GM21390 (cell line): ENCODE measurements around the gene MANF.
"Not testable (repeated sequence)": the region's sequence is repeated elsewhere in the genome, so short reads cannot be mapped to it uniquely, and the experiment has no call there.

Experiments used
- ATAC-seq: cut with Tn5 transposase; IDR thresholded peaks from one replicate; pipeline ENCODE4 v1.9.1; 2021; ENCODE audit not compliant: unreplicated experiment

MANF gene

GRCh38 chr3:51371943-51372557 is 13.0 kb upstream of the MANF start:
- no peak for ATAC-seq

- no peak for ATAC-seq
Observed at GRCh38 chr3:51373658-51374421, 11.3 kb upstream of the MANF start.

GRCh38 chr3:51374456-51374855 is 10.6 kb upstream of the MANF start:
- no peak for ATAC-seq

GRCh38 chr3:51375136-51375535 is 10.0 kb upstream of the MANF start:
- no peak for ATAC-seq

GRCh38 chr3:51375571-51375970 is 9.5 kb upstream of the MANF start:
- ATAC-seq, result no peak

GRCh38 chr3:51378065-51378464 is 7.0 kb upstream of the MANF start:
- no peak for ATAC-seq

GRCh38 chr3:51378726-51379125 is 6.4 kb upstream of the MANF start:
- no peak for ATAC-seq

- no peak for ATAC-seq
Observed at GRCh38 chr3:51379301-51379700, 5.8 kb upstream of the MANF start.

GRCh38 chr3:51379746-51380455 is 5.2 kb upstream of the MANF start:
- ATAC-seq, result no peak

GRCh38 chr3:51380601-51381332 is 4.3 kb upstream of the MANF start:
- ATAC-seq, result no peak

- no peak for ATAC-seq
Observed at GRCh38 chr3:51381333-51381705, 3.8 kb upstream of the MANF start.

- no peak for ATAC-seq
Observed at GRCh38 chr3:51382076-51382745, 2.9 kb upstream of the MANF start.

- ATAC-seq, result no peak
Observed at GRCh38 chr3:51382947-51383578, 2.0 kb upstream of the MANF start.

- no peak for ATAC-seq
Observed at GRCh38 chr3:51384055-51384725, 901 bp upstream of the MANF start.

- no peak for ATAC-seq
Observed at GRCh38 chr3:51385621-51386091, 565 bp downstream of the MANF start.

GRCh38 chr3:51386159-51386851 is 1.2 kb downstream of the MANF start:
- ATAC-seq, result no peak

- ATAC-seq, result no peak
Observed at GRCh38 chr3:51386852-51387229, 1.8 kb downstream of the MANF start.

- ATAC-seq, result not testable (repeated sequence)
Observed at GRCh38 chr3:51387281-51387680, 2.2 kb downstream of the MANF start.
